Prostate gland (tissue), 2 donors: ENCODE measurements around the gene TMEM62.

Experiments used
- CTCF ChIP-seq, 4 experiments: fragments of 200-600 bp in 2 of 4; fragments of 450-650 bp in 2 of 4; sonication (generic) in 2 of 4; IDR thresholded peaks; 1 replicate in 3 of 4; 2 replicates in 1 of 4; pipeline ENCODE4 v1.5.1; 2016 to 2019; ENCODE audit warnings: antibody characterized with exemption in 4 of 4, mild to moderate bottlenecking in 2 of 4, moderate library complexity in 2 of 4
- POLR2A ChIP-seq: fragments of 450-650 bp; IDR thresholded peaks from one replicate; pipeline ENCODE4 v1.6.1; 2016; ENCODE audit warnings: antibody characterized with exemption, mild to moderate bottlenecking

GRCh38 chr15:43196760-43197548 lies 63.6 kb downstream of the TMEM62 start:
- no peak for TF ChIP-seq CTCF (IDR thresholded peaks at IDR 0.05)
- TF ChIP-seq POLR2A, result no peak
